HG02763 (cell line): ENCODE data around the gene HYI.

Experiments used
- ATAC-seq: cut with Tn5 transposase; IDR thresholded peaks from one replicate; pipeline ENCODE4 v1.9.1; 2021; ENCODE audit warnings: mild to moderate bottlenecking, moderate library complexity; ENCODE audit not compliant: unreplicated experiment

HYI gene

DNA sequence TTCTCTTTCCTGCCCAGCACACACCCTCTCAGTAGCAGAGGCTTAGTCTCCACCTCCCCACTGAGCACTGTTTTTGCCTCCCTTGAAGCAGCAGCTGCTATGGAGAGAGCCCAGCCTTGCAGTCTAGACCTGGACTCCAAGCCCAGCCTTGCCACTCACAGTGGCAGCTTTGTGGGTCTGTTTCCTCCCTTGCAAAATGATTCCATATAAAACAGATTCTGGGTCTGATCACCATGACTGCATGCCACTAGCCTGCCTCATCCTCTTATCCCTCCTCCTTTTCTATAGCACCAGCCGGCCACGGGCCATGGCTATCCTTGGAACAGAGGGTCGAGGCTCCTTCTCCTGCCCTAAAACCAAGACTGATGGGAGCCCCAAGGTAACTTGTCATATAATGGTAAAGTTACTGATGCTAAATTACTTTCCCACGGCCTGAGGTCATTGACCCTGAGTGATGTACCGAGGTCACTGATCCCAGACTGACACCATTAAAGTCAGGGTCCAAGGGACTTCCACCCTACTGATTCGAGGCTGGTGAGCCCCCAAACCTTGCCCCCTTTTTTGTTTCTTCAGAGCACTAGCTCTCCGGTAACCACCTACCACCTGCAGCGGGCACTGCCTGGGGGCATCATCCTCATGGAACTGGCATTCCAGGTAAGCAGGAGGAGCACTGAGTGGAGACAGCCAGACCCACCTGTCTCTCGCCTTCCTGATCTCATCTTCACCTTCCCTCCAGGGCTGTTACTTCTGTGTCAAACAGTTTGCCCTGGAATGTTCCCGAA lies 7.9 kb downstream of the HYI start:
- no peak for ATAC-seq

DNA sequence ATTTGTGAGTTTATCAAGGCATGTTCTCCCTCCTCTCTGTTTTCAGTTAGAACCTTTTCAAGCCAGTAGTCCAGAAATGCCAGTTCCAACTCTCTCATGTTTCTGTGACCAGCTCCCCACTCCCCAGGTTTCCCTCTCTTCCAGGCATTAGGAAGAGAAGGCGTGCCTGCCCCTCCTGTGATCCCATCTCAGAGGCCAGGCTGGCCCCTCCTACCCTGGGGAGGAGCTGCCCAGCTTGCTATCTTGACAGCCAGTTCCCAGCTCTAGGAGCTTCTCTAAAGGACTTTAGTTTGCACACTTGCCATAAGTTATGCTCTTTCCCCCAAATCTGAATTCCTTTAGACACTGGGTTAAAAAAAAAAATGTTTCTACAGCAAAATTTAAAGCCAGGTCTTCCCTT lies 8.9 kb downstream of the HYI start:
- ATAC-seq, result no peak

- no peak for ATAC-seq
Measured at GRCh38 chr1:43444151-43444828, 9.4 kb downstream of the HYI start.

DNA sequence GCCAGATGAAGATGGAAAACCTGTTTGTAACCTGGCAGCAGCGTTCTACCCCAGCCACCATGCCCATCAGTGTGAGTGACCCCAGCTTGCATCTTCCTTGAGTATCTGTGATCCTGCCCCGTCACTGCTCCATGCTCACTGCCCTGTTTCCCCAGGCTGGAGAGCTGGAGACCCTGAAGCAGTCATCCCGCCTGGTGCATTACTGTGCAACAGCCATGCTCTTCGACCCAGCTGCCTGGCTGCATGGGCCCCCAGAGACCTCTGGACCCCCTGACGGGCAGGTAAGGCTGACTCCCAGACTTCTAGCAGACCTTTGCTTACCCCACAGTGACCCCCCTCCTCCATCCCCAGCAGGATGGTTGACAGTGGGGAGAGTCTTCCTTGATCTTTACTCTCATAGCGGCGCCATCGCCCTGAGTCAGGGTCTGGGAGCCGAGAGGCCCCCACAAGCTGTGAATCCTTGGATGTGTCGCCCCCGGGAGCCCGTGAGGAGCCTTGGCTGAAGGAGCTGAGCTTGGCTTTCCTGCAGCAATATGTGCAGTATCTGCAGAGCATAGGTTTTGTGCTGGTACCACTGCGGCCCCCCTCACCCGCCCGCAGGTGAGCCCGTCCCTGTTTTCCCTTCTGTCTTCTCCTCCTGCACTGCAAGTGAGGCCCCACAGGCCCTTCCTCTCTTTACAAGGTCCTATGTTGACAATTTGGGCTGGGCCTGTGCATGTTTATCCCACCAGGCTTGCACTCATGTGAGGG lies 10.4 kb downstream of the HYI start:
- no peak for ATAC-seq

GRCh38 chr1:43442756-43443155 lies 11.0 kb downstream of the HYI start:
- no peak for ATAC-seq

- ATAC-seq, result no peak
Measured at GRCh38 chr1:43441894-43442637, 11.7 kb downstream of the HYI start.

GRCh38 chr1:43441166-43441893 lies 12.4 kb downstream of the HYI start:
- no peak for ATAC-seq

- no peak for ATAC-seq
Measured at GRCh38 chr1:43440358-43440757, 13.4 kb downstream of the HYI start.

DNA sequence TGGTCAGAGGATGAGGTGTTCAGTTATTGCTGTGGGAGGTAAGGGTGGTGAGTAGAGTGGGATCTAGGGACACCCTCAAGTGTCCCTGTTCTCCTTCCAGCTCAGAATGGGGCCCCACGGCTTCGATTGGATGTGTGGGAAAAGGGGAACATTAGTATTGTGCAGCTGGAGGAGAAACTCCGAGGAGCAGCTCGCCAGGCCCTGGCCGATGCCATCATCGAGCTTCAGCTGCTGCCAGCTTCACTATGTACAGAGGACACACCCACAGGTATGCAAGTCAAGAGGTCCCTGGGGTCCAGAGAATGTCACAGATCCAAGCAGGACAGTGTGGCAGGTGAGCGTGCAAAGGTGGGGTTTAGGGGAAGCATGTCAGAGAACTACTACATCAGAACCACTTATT lies 13.9 kb downstream of the HYI start:
- ATAC-seq, result no peak

DNA sequence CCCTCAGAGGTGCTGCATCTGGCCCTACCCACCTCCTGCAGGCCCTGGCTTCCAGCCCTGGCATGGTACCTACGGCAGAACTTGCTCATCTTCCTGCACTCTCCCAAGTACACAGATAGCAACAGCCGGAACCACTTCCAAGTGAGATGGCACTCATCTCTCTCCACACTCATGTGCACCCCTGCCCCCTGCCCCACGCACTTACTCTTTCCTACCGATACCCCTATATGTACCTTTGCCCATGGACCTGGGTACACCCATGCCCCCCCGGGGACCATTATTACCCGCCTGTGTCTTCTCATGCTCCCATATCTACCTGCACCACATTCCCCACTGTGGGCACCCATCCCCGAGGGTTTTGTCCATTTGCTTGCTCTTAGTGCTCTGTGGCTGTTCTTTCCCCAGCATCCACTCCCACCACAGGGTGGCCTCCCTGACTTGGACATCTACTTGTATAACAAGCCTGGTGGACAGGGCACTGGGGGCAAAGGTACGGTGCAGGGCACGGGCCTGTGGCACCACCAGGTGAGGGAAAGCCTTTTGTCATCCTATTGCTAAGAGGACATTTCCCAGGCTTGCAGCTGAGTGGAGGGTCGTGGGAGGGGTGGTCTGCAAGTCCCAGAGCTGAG lies 14.7 kb downstream of the HYI start:
- ATAC-seq, result no peak

DNA sequence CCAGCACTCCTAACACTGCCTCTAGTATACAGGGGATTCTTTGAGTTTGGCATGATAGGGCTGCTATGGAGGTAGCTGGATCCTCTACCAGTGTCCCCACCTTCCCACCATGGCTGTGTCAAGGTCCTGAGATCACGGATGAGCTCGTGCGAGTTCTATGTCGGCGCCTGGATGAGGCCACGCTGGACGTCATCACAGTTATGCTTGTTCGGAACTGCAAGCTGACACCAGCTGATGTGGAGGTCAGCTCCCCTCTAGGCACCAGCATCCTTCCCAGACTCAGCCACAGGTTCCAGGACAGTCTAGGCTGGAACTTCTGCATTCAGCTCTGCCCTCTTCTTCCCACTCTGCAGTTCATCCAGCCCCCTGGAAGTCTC lies 15.2 kb downstream of the HYI start:
- no peak for ATAC-seq

- no peak for ATAC-seq
Measured at GRCh38 chr1:43438006-43438405, 15.7 kb downstream of the HYI start.

GRCh38 chr1:43437031-43437973 lies 16.4 kb downstream of the HYI start:
- ATAC-seq, result no peak

- ATAC-seq, result no peak
Measured at GRCh38 chr1:43436371-43436770, 17.4 kb downstream of the HYI start.

GRCh38 chr1:43435146-43436145 lies 18.3 kb downstream of the HYI start:
- ATAC-seq, result no peak

DNA sequence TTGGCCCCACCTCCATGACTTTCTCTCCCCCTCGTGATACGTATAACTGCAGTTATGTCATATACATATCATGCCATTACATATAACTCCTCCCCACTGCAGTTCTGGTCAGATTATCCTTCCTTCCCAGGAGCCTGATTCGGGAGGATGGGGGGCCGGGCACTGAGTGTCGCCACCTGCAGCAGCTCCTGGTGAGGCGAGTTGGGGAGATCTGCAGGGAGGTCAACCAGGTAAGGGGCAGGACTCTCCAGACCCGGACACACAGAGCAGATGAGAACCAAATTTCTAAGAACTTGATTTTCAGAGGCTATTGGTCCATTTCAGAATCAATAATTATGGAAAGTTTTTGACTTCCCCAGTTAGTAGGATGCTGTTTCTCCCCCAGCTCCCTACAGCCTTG lies 19.5 kb downstream of the HYI start:
- ATAC-seq, result no peak

DNA sequence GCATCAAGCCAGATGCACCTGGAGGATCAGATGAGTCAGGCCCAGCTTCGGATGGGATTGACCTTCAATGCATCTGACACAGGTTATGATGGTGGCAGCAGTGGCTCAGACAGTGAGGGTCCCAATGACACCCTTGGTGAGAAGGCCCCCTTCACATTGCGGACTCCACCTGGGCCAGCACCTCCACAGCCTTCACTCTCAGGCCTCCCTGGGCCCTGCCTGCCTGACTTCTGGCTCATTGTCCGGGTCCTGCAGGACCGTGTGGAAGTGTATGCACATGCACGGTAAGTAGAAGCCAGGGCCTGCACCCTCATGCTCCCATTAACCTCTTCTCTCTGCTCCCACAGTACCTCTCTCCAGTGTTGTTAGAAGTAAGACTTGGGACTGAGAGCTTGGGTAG lies 20.8 kb downstream of the HYI start:
- no peak for ATAC-seq
